Measurements from ENCODE around the gene PARN.

Gene PARN

GRCh38 chr16:14502932-14503741 is 126.9 kb downstream of the PARN start:
- peaks cover 9% of the 10 kb centered on the region for H3K79me2 ChIP-seq
- peak overlapping the region; percentile 46 for H3K27ac ChIP-seq

GRCh38 chr16:14502256-14502875 is 127.7 kb downstream of the PARN start:
- H3K9me3 ChIP-seq (ENCODE audit: control insufficient read depth, low read length) = no peaks in the 10 kb centered on the region
- H3K79me2 ChIP-seq = peaks cover 12% of the 10 kb centered on the region
- H3K4me2 ChIP-seq (ENCODE audit: low read length) = peak overlapping the region; percentile 7
- no peak overlapping the region for H3K4me3 ChIP-seq (ENCODE audit: low read depth, low read length)
- H3K9ac ChIP-seq = no peak overlapping the region
- H3K36me3 ChIP-seq (ENCODE audit: control insufficient read depth, insufficient read depth, low read length) = no peaks in the 10 kb centered on the region
- H3K27ac ChIP-seq = peak overlapping the region; percentile 46
- H3K27me3 ChIP-seq (ENCODE audit: control insufficient read depth, insufficient read depth, low read length) = no peaks in the 10 kb centered on the region
- no peak for TF ChIP-seq CTCF (IDR thresholded peaks at IDR 0.05)
- peaks cover 45% of the 10 kb centered on the region for H3K4me1 ChIP-seq
- H2AFZ ChIP-seq = no peak overlapping the region

More at GRCh38 chr16:14502932-14503741, 126.9 kb downstream of the PARN start:
- H3K4me1 ChIP-seq = peaks cover 41% of the 10 kb centered on the region
- no peaks in the 10 kb centered on the region for H3K9me3 ChIP-seq (ENCODE audit: control insufficient read depth, low read length)
- H3K4me2 ChIP-seq (ENCODE audit: low read length) = no peak overlapping the region
- no peak for TF ChIP-seq CTCF (IDR thresholded peaks at IDR 0.05)
- no peaks in the 10 kb centered on the region for H3K27me3 ChIP-seq (ENCODE audit: control insufficient read depth, insufficient read depth, low read length)
- H3K4me3 ChIP-seq (ENCODE audit: low read depth, low read length) = no peak overlapping the region
- H3K36me3 ChIP-seq (ENCODE audit: control insufficient read depth, insufficient read depth, low read length) = no peaks in the 10 kb centered on the region
- H2AFZ ChIP-seq = no peak overlapping the region
- H3K9ac ChIP-seq = no peak overlapping the region

- H3K36me3 ChIP-seq (ENCODE audit: control insufficient read depth, insufficient read depth, low read length) = no peaks in the 10 kb centered on the region
- peak overlapping the region; percentile 46 for H3K27ac ChIP-seq
- H3K79me2 ChIP-seq = peaks cover 12% of the 10 kb centered on the region
- peak overlapping the region; percentile 27 for H2AFZ ChIP-seq
- H3K27me3 ChIP-seq (ENCODE audit: control insufficient read depth, insufficient read depth, low read length) = no peaks in the 10 kb centered on the region
- peaks cover 53% of the 10 kb centered on the region for H3K4me1 ChIP-seq
- peak overlapping the region; percentile 11 for H3K4me2 ChIP-seq (ENCODE audit: low read length)
- no peak overlapping the region for H3K9ac ChIP-seq
- TF ChIP-seq CTCF (IDR thresholded peaks at IDR 0.05) = no peak
- H3K9me3 ChIP-seq (ENCODE audit: control insufficient read depth, low read length) = no peaks in the 10 kb centered on the region
- H3K4me3 ChIP-seq (ENCODE audit: low read depth, low read length) = no peak overlapping the region
These were observed 128.5 kb downstream of the PARN start for GRCh38 chr16:14501331-14502255.

- no peaks in the 10 kb centered on the region for H3K27me3 ChIP-seq (ENCODE audit: control insufficient read depth, insufficient read depth, low read length)
- no peak overlapping the region for H3K27ac ChIP-seq
- H3K4me1 ChIP-seq = peaks cover 54% of the 10 kb centered on the region
- no peaks in the 10 kb centered on the region for H3K9me3 ChIP-seq (ENCODE audit: control insufficient read depth, low read length)
- peaks cover 12% of the 10 kb centered on the region for H3K79me2 ChIP-seq
- H3K4me2 ChIP-seq (ENCODE audit: low read length) = no peak overlapping the region
- no peak overlapping the region for H3K9ac ChIP-seq
- TF ChIP-seq CTCF (IDR thresholded peaks at IDR 0.05) = no peak
- no peak overlapping the region for H3K4me3 ChIP-seq (ENCODE audit: low read depth, low read length)
- no peaks in the 10 kb centered on the region for H3K36me3 ChIP-seq (ENCODE audit: control insufficient read depth, insufficient read depth, low read length)
- H2AFZ ChIP-seq = no peak overlapping the region
These were observed 129.3 kb downstream of the PARN start for GRCh38 chr16:14500791-14501190.

Data from parathyroid adenoma (tissue), 2 donors.